NCI-H2081 (cell line): ENCODE results near the gene CRYAB.
A peak's percentile ranks its signal among the peaks of the same experiment; 100 is the strongest.
"Not testable (repeated sequence)": the region's sequence is repeated elsewhere in the genome, so short reads cannot be mapped to it uniquely, and the experiment has no call there.

ENCODE experiments used
- DNase-seq, 2 experiments: peaks; one replicate each; lab custom pipeline; 2025; lab: John Stamatoyannopoulos, UW

Gene CRYAB

DNA sequence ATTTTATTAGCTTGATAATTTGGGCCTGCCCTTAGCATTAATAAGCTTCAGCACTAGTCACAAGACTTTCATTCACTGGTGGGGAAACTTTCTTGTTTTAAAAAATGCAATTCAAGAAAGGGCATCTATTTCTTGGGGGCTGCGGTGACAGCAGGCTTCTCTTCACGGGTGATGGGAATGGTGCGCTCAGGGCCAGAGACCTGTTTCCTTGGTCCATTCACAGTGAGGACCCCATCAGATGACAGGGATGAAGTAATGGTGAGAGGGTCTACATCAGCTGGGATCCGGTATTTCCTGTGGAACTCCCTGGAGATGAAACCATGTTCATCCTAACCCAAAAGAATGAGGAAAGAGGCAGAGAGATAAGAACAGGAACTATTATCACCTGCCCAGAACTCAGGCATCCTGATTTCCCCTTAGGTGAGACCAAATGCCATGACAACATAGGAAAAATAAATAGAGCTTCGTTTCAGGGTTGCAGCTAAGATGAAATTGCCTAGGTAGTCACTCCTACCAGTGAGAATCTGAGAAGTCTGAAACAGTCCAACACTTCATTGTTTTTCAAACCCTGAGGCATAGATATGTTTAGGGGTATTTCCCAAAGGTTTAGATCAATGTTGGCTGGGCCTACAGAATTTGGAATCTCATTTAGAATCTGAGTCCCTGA is 2.8 kb downstream of the CRYAB start:
- DNase-seq: no peak

DNA sequence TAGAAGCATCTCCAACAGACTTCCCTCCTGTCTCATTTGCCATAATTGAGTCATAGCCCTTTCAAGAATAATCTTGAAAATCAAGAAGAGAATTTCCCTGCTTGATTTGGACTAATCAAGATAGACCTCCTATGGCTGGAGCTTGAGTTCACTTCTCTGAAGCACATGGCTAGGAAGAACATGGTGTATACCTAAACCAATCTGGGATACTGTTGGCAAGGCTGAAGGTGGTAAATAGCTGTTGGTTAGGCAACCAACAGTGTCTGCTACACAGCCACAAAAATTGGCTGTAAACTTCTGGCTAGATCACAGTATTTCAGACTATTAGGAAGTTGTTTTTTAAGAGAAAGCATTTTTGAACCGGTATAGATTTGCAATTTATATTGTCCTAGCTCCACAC is 4.9 kb downstream of the CRYAB start:
- no peak for DNase-seq

DNA sequence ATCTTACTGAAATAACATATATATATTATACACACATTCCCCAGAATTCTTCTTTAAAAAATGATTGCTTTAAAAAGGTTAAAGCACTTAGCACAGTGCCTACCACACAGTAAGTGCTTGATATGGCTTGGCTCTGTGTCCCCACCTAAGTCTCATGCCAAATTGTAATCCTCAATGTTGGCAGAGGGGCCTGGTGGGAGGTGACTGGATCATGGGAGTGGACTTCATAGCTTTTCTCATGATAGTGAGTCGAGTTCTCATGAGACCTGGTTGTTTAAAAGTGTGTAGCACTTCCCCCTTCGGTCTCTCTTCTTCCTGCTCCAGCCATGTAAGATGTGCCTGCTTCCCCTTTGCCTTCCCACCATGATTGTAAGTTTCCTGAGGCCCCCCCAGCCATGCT is 6.2 kb downstream of the CRYAB start:
- DNase-seq: no peak

DNA sequence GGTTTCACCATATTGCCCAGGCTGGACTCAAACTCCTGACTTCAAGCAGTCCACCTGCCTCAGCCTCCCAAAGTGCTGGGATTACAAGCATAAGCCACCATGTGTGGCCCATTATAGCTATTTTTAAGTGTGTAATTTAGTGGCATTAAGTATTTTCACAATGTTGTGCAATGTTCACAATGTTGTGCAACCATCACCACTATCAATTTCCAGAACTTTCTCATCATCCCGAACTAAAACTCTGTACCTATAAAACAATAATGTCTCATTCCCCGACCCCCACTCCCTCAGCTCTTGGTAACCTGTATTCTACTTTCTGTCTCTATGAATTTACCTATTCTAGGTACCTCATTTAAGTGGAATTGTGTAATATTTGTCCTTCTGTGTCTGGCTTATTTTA is 24.7 kb downstream of the CRYAB start:
- no peak for DNase-seq

DNA sequence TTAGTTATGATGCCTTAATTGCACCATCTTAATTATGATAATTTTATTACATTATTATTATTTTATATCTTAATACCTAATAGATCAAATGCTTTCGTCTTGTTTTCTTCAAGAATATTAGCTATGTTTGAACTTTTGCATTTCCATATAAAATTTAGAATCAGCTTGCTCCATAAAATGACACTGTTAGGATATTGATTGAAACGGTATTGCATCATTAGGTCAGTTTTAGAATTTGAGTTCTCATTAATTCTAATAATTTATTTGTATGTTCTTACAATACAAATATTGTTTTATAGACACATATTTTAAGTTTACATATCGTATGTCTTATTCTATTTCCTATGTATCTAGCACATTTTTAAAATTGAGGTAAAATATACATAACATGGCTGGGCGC is 25.5 kb downstream of the CRYAB start:
- DNase-seq: no peak

DNA sequence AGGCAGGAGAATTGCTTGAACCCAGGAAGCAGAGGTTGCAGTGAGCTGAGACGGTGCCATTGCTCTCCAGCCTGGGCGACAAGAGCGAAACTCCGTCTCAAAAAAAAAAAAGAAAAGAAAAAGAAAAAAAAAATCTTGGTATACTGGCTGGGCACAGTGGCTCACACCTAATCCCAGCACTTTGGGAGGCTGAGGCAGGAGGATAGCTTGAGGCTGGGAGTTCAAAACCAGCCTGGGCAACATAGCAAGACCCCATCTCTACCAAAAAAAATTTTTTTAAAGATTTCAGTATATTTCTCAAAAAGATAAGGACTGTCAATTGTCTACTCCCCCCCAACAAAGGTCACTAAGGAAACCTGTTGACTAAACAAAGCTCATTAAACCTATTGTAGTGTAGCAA is 26.5 kb downstream of the CRYAB start:
- DNase-seq: not testable (repeated sequence)

DNA sequence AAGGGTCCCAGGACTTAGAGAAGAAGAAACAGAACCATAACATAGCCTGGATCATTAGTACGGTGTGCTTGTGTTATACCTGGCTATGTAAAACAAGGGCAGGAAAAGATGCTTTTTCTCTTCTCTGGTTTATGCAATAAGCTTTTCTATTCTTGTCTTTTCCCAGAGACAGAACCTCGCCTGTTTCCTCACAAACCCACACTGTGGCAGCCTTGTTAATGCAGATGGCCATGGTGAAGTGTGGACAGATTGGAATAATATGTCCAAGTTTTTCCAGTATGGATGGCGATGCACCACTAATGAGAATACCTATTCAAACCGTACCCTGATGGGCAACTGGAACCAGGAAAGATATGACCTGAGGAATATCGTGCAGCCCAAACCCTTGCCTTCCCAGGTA is 29.4 kb downstream of the CRYAB start:
- DNase-seq: no peak

DNA sequence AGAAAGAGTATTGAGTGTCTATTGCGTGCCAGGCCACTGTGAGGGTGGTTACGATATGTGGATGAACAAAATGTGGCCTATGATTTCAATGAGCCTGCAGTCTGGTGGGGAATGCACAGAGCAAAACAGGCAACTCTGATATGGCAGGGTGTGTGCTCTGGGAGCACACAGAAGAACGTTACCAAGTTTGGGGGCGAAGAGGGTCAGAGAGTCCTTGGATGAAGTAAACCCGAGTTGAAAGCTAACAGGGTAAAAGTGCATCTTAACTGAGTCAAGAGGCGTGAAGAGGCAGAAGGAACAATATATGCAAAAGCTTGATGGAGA is 32.0 kb downstream of the CRYAB start:
- no peak for DNase-seq

DNA sequence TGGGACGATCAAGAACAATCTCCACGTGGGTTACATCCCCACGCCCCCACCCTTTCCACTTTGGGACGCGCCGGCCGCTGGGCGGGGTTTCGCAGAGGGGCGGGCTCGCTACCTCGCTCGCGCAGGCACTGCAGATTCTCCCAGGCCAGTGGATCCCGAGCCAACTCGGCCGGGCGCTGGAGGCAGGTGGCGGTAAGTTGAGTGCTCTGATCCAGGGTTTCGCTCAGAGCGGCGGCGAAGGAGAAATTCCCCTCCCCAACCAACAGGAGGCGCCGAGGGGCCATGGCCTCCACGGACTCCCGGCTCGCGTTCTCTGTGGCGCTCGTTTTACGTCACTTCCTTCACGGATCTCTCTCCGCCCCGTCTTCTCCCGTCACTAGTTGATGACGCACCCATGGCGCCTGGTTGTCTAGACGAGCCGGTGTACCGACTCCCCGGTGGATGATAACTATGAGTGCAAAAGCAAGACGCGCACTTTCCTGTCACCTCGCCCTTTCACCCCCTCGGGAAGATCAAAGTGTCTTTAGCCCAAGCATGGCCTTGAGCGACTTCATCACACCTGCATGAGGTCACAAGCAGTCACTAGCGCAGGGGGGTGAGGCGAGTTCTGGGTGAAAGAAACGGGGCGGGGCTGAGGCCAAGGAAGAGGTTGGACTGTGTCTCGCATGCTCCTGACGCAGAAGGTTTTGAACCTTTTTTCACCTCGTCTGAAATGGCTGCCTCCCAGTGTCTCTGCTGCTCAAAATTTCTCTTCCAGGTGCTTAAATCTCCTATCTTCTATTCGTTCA is 32.5 kb downstream of the CRYAB start, which contains the start of the genes CFAP68 and FDXACB1:
Gene CFAP68 (plus strand): TSS at position 693 of the 788 bp plus-strand sequence. CDS start 20 bp downstream, at position 713.
Gene FDXACB1 (minus strand): TSS at position 317 of the 788 bp plus-strand sequence. CDS start 33 bp downstream, at position 284.
- peak; percentile 97 to 99 for DNase-seq

DNA sequence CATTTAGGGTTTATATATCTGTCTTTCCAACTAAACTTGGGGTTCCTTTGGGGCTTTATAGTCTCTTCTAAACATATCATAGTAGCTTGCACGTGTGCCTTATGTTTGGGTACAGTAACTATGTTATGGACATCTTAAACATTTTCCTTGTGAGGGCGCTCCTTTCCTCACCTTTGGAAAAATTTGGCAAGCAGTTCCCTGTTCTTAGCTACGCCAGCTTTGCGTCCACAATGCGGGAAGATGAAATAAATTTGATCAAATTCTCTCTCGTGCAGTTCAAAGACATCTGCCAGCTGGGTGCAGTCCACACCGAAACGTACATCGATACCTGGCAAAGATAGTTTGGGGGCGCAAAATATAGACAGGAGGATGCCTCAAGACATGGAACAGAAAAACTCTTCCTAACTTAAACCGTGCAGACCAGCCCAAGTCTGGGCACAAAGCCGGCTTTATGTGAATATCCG is 33.2 kb downstream of the CRYAB start:
- DNase-seq: peak in 1 of 2 experiments; percentile 53

DNA sequence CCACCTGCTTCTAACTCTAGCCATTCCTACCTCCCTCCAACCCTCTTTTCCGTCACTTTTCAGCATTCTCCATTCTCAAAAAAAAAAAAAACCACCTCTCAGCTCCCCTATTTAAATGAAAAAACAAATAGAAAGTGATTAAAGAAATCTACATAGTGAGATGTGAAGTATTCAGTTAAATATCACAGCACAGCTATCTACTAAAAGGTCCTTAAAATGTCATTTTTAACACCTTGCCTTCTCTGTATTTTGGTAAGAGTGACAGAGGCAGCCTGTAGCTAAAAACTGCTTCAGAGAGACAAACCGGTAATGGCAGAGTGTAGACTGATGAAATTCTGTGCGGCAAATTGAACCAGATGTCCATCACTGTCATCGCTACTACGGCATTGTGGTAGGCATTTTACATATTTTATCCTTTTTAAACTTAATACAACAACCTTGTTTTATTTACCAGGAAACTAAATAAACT is 39.8 kb downstream of the CRYAB start:
- no peak for DNase-seq

DNA sequence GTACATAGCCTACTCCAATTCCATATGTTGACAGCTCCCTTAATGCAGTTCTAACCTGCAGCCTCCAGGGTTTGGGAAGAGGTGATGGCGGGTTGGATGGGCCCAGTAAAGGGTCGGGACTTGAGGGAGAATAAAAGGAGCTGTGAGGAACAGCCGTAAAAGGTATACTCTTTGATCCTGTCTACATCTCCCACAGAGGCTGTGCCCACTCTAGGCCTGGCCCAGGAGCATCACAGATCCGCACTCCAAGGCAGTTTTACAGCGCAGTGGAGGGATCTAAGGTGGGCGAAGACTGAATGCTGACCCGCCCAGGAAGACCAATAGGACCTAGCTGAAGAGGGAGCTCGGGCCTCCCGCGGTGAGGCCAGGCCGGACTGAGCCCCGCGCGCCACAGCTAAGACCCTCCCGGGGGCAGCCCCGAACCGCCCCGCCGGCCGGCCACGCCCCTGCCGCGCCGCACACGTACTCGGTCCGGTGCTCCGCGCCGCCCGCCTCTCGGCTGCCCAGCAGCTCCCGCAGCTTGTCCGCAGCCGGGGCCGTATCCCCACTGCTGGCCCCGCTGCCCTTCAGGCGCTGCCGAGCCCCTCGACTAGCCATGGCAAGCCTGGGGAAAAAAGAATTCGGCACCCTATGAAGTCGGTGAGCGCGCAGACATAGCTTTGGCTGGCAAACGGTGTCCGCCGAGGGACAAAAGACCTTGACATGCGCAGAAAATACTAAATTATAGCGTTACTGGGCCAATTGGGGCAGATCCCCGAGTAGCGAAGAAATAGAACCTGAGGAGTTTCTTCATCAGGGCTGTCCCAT is 40.5 kb downstream of the CRYAB start, which contains the start of gene ALG9:
Gene ALG9 (minus strand): TSS at position 696 of the 807 bp plus-strand sequence. CDS start 99 bp downstream, at position 597.
- DNase-seq: peak; percentile 69 to 89

DNA sequence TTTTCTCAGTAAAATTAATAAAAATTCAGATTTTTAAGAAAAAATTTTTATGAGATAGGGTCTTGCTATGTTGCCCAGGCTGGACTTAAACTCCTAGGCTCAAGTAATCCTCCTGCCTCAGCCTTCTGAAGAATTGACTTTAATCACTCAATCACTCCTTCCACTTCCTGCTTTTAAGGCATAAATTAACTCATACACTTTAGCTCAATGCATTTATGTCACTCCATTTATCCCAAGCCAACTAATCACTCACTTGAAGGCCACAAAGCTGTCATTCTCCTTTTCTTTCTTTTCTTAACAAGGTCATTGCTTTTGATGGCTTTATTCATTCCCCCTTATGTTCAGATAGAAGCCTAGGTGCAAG is 41.1 kb downstream of the CRYAB start:
- DNase-seq: no peak

DNA sequence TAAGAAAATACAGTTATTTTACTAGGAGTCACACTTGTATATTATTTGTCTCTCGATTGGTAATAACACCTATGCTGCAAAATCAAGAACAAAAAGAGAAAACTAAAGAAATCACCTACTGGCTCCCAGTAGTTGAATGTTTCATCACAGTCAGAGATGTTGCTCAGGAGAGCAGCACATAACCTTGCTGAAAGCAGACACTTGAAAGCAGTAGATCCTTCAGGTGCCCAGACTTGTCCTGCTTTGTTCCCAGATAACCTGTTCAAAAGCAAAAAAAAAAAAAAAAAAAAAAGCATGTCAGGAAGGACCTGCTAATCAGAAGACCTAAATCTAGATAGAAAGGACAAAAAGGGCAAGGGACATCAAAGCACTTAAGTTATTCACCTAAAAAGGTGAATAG is 41.5 kb downstream of the CRYAB start:
- no peak for DNase-seq

DNA sequence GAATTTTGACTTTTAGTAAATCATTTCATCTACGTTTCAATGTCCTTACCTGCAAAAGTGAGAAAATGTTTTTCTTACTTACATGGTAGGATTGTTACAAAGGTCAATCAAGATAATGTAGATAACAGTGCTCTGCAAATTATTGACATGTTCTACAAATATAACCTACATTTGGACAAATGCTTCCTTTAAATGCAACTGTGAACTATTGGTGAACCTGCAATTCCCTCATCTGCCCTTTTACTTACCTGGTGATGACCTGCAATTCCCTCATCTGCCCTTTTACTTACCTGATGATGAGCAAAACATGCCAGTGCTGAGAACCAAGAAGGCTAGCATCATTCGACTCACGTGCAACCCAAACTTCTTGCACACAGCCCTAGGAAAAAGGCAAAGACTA is 51.3 kb downstream of the CRYAB start:
- DNase-seq: no peak
